HepG2 (cell line): ENCODE data around the gene ATG4B. TPM values are rescaled to one million over a fixed set of nuclear protein-coding genes. Genes with fewer than 3 reads are reported as not detected.

Experiments used
- CENPBD1 ChIP-seq: sonication (generic); formaldehyde crosslinking; IDR thresholded peaks from 2 replicates; pipeline ENCODE4 v1.8.0; 2022; ENCODE audit warnings: missing genetic modification reagents, low read depth, mild to moderate bottlenecking, borderline replicate concordance
- HIVEP1 ChIP-seq: sonication (generic); formaldehyde crosslinking; IDR thresholded peaks from 2 replicates; pipeline ENCODE4 v1.4.0; 2020; ENCODE audit warnings: mild to moderate bottlenecking, missing genetic modification reagents
- MTA3 ChIP-seq: sonication (generic); formaldehyde crosslinking; IDR thresholded peaks from 2 replicates; pipeline ENCODE4 v1.4.0; 2020; ENCODE audit warnings: missing genetic modification reagents
- NCOA2 ChIP-seq: sonication (generic); formaldehyde crosslinking; IDR thresholded peaks from 2 replicates; pipeline ENCODE4 v1.8.0; 2022; ENCODE audit warnings: inconsistent platforms
- NCOA5 ChIP-seq: sonication (generic); formaldehyde crosslinking; IDR thresholded peaks from 2 replicates; pipeline ENCODE4 v1.4.0; 2020; ENCODE audit warnings: missing genetic modification reagents
- NFE2 ChIP-seq: sonication (generic); formaldehyde crosslinking; IDR thresholded peaks from 2 replicates; pipeline ENCODE4 v1.4.0; 2020; ENCODE audit warnings: missing genetic modification reagents
- RFX3 ChIP-seq: IDR thresholded peaks from 2 replicates; pipeline ENCODE4 v1.6.1; 2016; ENCODE audit warnings: missing biosample characterization, missing genetic modification reagents
- RFX5 ChIP-seq: IDR thresholded peaks from 2 replicates; pipeline ENCODE4 v1.6.1; 2011; ENCODE audit warnings: low read depth, low read length, improper control_type of control experiment
- SKIL ChIP-seq: sonication (generic); formaldehyde crosslinking; IDR thresholded peaks from 2 replicates; pipeline ENCODE4 v1.8.0; 2022; ENCODE audit warnings: missing genetic modification reagents, mild to moderate bottlenecking, moderate library complexity, borderline replicate concordance
- TEAD2 ChIP-seq: sonication (generic); formaldehyde crosslinking; IDR thresholded peaks from 2 replicates; pipeline ENCODE4 v1.9.0; 2021; ENCODE audit warnings: missing genetic modification reagents
- XBP1 ChIP-seq: sonication (generic); formaldehyde crosslinking; IDR thresholded peaks from 2 replicates; pipeline ENCODE4 v1.5.0; 2020; ENCODE audit warnings: missing genetic modification reagents
- YEATS2 ChIP-seq: sonication (generic); formaldehyde crosslinking; IDR thresholded peaks from 2 replicates; pipeline ENCODE4 v1.4.0; 2020; ENCODE audit warnings: missing genetic modification reagents, borderline replicate concordance
- ZNF138 ChIP-seq: sonication (generic); formaldehyde crosslinking; IDR thresholded peaks from 2 replicates; pipeline ENCODE4 v1.5.0; 2020; ENCODE audit warnings: mild to moderate bottlenecking, low read depth, missing genetic modification reagents
- ZNF143 ChIP-seq: sonication (generic); formaldehyde crosslinking; IDR thresholded peaks from 2 replicates; pipeline ENCODE4 v1.4.0; 2020; ENCODE audit warnings: missing genetic modification reagents
- ZNF326 ChIP-seq: sonication (generic); formaldehyde crosslinking; IDR thresholded peaks from 2 replicates; pipeline ENCODE4 v1.4.0; 2020; ENCODE audit warnings: missing genetic modification reagents, borderline replicate concordance
- ZNF562 ChIP-seq: sonication (generic); formaldehyde crosslinking; IDR thresholded peaks from 2 replicates; pipeline ENCODE4 v1.8.0; 2022; ENCODE audit warnings: missing genetic modification reagents, borderline replicate concordance
- ZNF75D ChIP-seq: sonication (generic); formaldehyde crosslinking; IDR thresholded peaks from 2 replicates; pipeline ENCODE4 v1.8.1; 2023; ENCODE audit warnings: missing genetic modification reagents, mild to moderate bottlenecking, borderline replicate concordance
- polyA plus RNA-seq, 8 experiments: library from polyadenylated mRNA; depleted of rRNA in 3 of 8; stranded (reverse) in 7 of 8; unstranded in 1 of 8; fragments of >200 nt; fragmentation: Illumina TruSeq in 4 of 8; extraction: Trizol in 4 of 8; gene quantifications; 2 replicates each; pipeline versions ENCODE4 v1.2.1 to v1.2.3, GENCODE V29; 2011 to 2016; ENCODE audit warnings: low read depth in 4 of 8, missing spikeins in 1 of 8, mixed read lengths in 1 of 8; ENCODE audit not compliant: insufficient read depth in 1 of 8
- total RNA-seq, 5 experiments: library from RNA; depleted of rRNA; stranded (reverse); fragments of >200 nt; fragmentation: Illumina TruSeq; extraction: Trizol; gene quantifications; 2 replicates each; pipeline ENCODE4 v1.2.3, GENCODE V29; 2016; ENCODE audit warnings: low read depth in 1 of 5
- TF ChIP-seq, protein P1 (sequence below): sonication (generic); formaldehyde crosslinking; IDR thresholded peaks from 2 replicates; pipeline ENCODE4 v1.9.0; 2021; ENCODE audit warnings: missing genetic modification reagents, mild to moderate bottlenecking, borderline replicate concordance
- TF ChIP-seq, protein P2 (sequence below): sonication (generic); formaldehyde crosslinking; IDR thresholded peaks from 2 replicates; pipeline ENCODE4 v1.4.0; 2020; ENCODE audit warnings: mild to moderate bottlenecking, low read depth, missing genetic modification reagents

The ATG4B gene
- total and polyA plus RNA-seq, 2 of the 13 experiments (the other 11 are each of a cell fraction or from before 2014, with no cell fraction given), result 95.5 to 239 TPM

DNA sequence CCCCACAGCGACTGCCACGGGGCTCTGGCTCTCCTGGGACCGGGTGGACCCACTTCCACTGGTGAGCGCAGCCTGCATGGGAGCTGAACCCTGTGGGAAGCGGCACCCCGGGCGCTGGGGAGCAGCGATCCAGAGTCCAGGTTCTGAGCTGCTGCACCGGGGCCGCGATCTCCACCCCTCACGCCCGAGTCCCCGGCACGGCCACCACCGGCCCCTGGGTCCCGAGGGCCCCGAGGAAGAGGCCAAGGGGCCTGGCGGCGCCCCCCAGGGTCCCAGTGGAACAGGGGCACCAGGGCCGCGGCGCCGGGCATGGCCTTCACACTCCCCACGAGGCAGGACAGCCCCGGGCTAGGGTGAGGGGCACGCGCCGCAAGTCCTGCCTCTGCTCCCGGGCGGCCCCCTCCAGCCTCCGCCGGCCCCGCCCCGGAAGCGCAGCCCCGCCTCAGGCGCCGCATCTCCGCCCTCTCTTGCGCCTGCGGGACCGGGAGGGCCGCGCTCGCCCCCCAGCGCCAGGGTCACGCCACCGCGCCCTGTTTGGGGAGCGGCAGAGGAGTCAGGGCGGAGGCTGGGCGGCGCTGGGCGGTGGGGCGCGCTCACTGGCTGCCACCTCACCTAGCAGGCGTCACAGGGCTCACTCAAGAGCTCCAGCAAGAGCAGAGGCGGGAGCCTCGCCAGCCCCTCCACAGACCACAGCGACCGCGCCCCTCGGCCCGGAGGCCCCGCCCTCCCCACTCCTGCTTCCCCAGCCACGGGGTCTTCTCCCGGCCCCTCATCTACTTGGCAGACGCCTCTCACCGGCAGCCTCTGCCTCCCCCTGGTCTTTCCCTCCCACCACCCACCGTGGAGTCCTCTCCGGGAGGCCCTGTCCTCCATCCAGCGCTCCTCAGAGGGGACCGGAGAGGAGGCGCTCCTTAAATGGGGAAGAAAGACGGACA lies 27.4 kb upstream of the ATG4B start (continued):
- TF ChIP-seq MTA3 (CRISPR knock-in tag), result no peak
- no peak for TF ChIP-seq NFE2 (CRISPR knock-in tag)
- no peak for TF ChIP-seq XBP1
- no peak for TF ChIP-seq RFX5
- no peak for TF ChIP-seq YEATS2 (CRISPR knock-in tag)
- TF ChIP-seq ZNF75D (CRISPR knock-in tag), result no peak
- no peak for TF ChIP-seq CENPBD1 (CRISPR knock-in tag)
- TF ChIP-seq ZNF138 (CRISPR knock-in tag), result peak; percentile 83; the same call in 1 of the 2 replicates
- TF ChIP-seq, protein P1, sequence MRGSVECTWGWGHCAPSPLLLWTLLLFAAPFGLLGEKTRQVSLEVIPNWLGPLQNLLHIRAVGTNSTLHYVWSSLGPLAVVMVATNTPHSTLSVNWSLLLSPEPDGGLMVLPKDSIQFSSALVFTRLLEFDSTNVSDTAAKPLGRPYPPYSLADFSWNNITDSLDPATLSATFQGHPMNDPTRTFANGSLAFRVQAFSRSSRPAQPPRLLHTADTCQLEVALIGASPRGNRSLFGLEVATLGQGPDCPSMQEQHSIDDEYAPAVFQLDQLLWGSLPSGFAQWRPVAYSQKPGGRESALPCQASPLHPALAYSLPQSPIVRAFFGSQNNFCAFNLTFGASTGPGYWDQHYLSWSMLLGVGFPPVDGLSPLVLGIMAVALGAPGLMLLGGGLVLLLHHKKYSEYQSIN (CRISPR knock-in tag), result no peak
- TF ChIP-seq NCOA2 (CRISPR knock-in tag), result no peak; the same call in 1 of the 2 replicates
- no peak for TF ChIP-seq RFX3 (CRISPR knock-in tag)
- TF ChIP-seq, protein P2, sequence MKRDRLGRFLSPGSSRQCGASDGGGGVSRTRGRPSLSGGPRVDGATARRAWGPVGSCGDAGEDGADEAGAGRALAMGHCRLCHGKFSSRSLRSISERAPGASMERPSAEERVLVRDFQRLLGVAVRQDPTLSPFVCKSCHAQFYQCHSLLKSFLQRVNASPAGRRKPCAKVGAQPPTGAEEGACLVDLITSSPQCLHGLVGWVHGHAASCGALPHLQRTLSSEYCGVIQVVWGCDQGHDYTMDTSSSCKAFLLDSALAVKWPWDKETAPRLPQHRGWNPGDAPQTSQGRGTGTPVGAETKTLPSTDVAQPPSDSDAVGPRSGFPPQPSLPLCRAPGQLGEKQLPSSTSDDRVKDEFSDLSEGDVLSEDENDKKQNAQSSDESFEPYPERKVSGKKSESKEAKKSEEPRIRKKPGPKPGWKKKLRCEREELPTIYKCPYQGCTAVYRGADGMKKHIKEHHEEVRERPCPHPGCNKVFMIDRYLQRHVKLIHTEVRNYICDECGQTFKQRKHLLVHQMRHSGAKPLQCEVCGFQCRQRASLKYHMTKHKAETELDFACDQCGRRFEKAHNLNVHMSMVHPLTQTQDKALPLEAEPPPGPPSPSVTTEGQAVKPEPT (CRISPR knock-in tag), result no peak
- no peak for TF ChIP-seq HIVEP1 (CRISPR knock-in tag)
- TF ChIP-seq NCOA5 (CRISPR knock-in tag), result no peak
- TF ChIP-seq ZNF326 (CRISPR knock-in tag), result no peak
- no peak; the same call in 1 of the 2 replicates for TF ChIP-seq ZNF143
- no peak for TF ChIP-seq ZNF562 (CRISPR knock-in tag)
- TF ChIP-seq TEAD2, result no peak
- peak; percentile 63 for TF ChIP-seq SKIL
